BLaER1 treated with 17β-estradiol and CSF1 and Interleukin-3, amounts not matched to agents 10 nM and 100 nM (cell line): Measurements from ENCODE around the gene MB.

Source experiments
- H3K27ac ChIP-seq, 11 experiments: shearing (Covaris generic); formaldehyde crosslinking; 2 replicates each; pipeline ENCODE4 v1.8.1; 2022
- H3K27me3 ChIP-seq, 11 experiments: shearing (Covaris generic); formaldehyde crosslinking; 2 replicates each; pipeline ENCODE4 v1.8.1; 2022
- H3K36me3 ChIP-seq, 11 experiments: shearing (Covaris generic); formaldehyde crosslinking; 2 replicates each; pipeline ENCODE4 v1.8.1; 2022
- H3K4me1 ChIP-seq, 10 experiments: shearing (Covaris generic); formaldehyde crosslinking; 2 replicates each; pipeline ENCODE4 v1.8.1; 2022
- H3K4me2 ChIP-seq, 11 experiments: shearing (Covaris generic); formaldehyde crosslinking; 2 replicates each; pipeline ENCODE4 v1.8.1; 2022
- H3K4me3 ChIP-seq, 10 experiments: shearing (Covaris generic); formaldehyde crosslinking; 2 replicates each; pipeline ENCODE4 v1.8.1; 2022
- H3K9ac ChIP-seq, 11 experiments: shearing (Covaris generic); formaldehyde crosslinking; 2 replicates each; pipeline ENCODE4 v1.8.1; 2022
- H3K9me3 ChIP-seq, 11 experiments: shearing (Covaris generic); formaldehyde crosslinking; replicated peaks in 1 of 11; 2 replicates each; pipeline ENCODE4 v1.8.1; 2022
- H4K20me1 ChIP-seq, 11 experiments: shearing (Covaris generic); formaldehyde crosslinking; 2 replicates each; pipeline ENCODE4 v1.8.1; 2022
- Cebpa-rat ChIP-seq, 11 experiments: shearing (Covaris generic); IDR thresholded peaks; 2 replicates each; pipeline ENCODE4 v1.8.1; 2022

The MB gene

GRCh38 chr22:35575116-35575748 lies 41.9 kb downstream of the MB start:
- no peak overlapping the region for H3K9ac ChIP-seq
- no peaks in the 10 kb centered on the region for H3K27me3 ChIP-seq
- H3K4me3 ChIP-seq: no peak overlapping the region
- H4K20me1 ChIP-seq: no peaks in the 10 kb centered on the region; a peak in 1 of 22 replicates
- no peak for TF ChIP-seq Cebpa-rat (IDR thresholded peaks at IDR 0.05)
- H3K4me2 ChIP-seq: peak overlapping the region in 9 of 11 experiments; percentile 2 to 66 (median 43); a peak in 15 of 22 replicates
- H3K9me3 ChIP-seq: no peaks in the 10 kb centered on the region
- H3K27ac ChIP-seq: peak overlapping the region in 2 of 11 experiments; percentile 7 to 16; a peak in 2 of 22 replicates
- H3K4me1 ChIP-seq: peaks cover 0 to 33% (median 22%) of the 10 kb centered on the region in 10 experiments; a peak in 14 of 20 replicates
- no peaks in the 10 kb centered on the region for H3K36me3 ChIP-seq

GRCh38 chr22:35572556-35572955 lies 44.6 kb downstream of the MB start:
- Histone ChIP-seq H4K20me1 (no peaks in the 10 kb centered on the region; a peak in 2 of 22 replicates), H3K27ac (no peak overlapping the region), H3K36me3 (no peaks in the 10 kb centered on the region), H3K9ac (no peak overlapping the region), H3K9me3 (no peaks in the 10 kb centered on the region), H3K4me2 (no peak overlapping the region), H3K4me3 (no peak overlapping the region), H3K4me1 (peaks cover 0 to 27% (median 18%) of the 10 kb centered on the region in 10 experiments; a peak in 13 of 20 replicates), H3K27me3 (no peaks in the 10 kb centered on the region)
- TF ChIP-seq Cebpa-rat (IDR thresholded peaks at IDR 0.05): no peak

GRCh38 chr22:35570686-35571194 lies 46.4 kb downstream of the MB start:
- TF ChIP-seq Cebpa-rat (IDR thresholded peaks at IDR 0.05): no peak
- Histone ChIP-seq H3K4me3 (no peak overlapping the region), H3K9ac (no peak overlapping the region), H3K4me2 (no peak overlapping the region), H3K4me1 (peaks cover 0 to 42% (median 29%) of the 10 kb centered on the region in 10 experiments; a peak in 16 of 20 replicates), H3K9me3 (no peaks in the 10 kb centered on the region), H3K27ac (no peak overlapping the region), H3K27me3 (0 out of 22 replicates have a peak, but pooled peaks cover 0 to under 1% (median 0%) of the 10 kb centered on the region in 11 experiments), H3K36me3 (no peaks in the 10 kb centered on the region), H4K20me1 (no peaks in the 10 kb centered on the region; a peak in 2 of 22 replicates)

- H3K4me3 ChIP-seq: no peak overlapping the region
- no peak for TF ChIP-seq Cebpa-rat (IDR thresholded peaks at IDR 0.05)
- no peaks in the 10 kb centered on the region for H3K36me3 ChIP-seq
- no peak overlapping the region for H3K27ac ChIP-seq
- no peaks in the 10 kb centered on the region; a peak in 2 of 22 replicates for H4K20me1 ChIP-seq
- no peak overlapping the region for H3K4me2 ChIP-seq
- H3K9ac ChIP-seq: no peak overlapping the region
- H3K9me3 ChIP-seq: no peaks in the 10 kb centered on the region
- 0 out of 22 replicates have a peak, but pooled peaks cover 0 to 3% (median 0%) of the 10 kb centered on the region in 11 experiments for H3K27me3 ChIP-seq
- H3K4me1 ChIP-seq: peaks cover 0 to 42% (median 29%) of the 10 kb centered on the region in 10 experiments; a peak in 16 of 20 replicates
Measured at GRCh38 chr22:35569916-35570315, 47.2 kb downstream of the MB start.

- Histone ChIP-seq H3K36me3 (no peaks in the 10 kb centered on the region), H3K9me3 (no peaks in the 10 kb centered on the region), H3K4me1 (peaks cover 0 to 36% (median 23%) of the 10 kb centered on the region in 10 experiments; a peak in 16 of 20 replicates), H4K20me1 (no peaks in the 10 kb centered on the region; a peak in 2 of 22 replicates), H3K4me3 (no peak overlapping the region), H3K9ac (no peak overlapping the region; a peak in 1 of 22 replicates), H3K27ac (no peak overlapping the region), H3K4me2 (no peak overlapping the region), H3K27me3 (0 out of 22 replicates have a peak, but pooled peaks cover 0 to 3% (median 0%) of the 10 kb centered on the region in 11 experiments)
- TF ChIP-seq Cebpa-rat (IDR thresholded peaks at IDR 0.05): no peak
Measured at GRCh38 chr22:35568751-35569739, 48.1 kb downstream of the MB start.

GRCh38 chr22:35567351-35568141 lies 49.6 kb downstream of the MB start:
- Histone ChIP-seq H3K9me3 (no peaks in the 10 kb centered on the region), H3K4me2 (peak overlapping the region in 6 of 11 experiments; percentile 21 to 60 (median 29); a peak in 9 of 22 replicates), H3K4me3 (no peak overlapping the region), H3K27ac (no peak overlapping the region), H4K20me1 (no peaks in the 10 kb centered on the region; a peak in 2 of 22 replicates), H3K36me3 (no peaks in the 10 kb centered on the region), H3K9ac (no peak overlapping the region), H3K27me3 (0 out of 22 replicates have a peak, but pooled peaks cover 0 to 3% (median 0%) of the 10 kb centered on the region in 11 experiments), H3K4me1 (peaks cover 12 to 46% (median 32%) of the 10 kb centered on the region in 10 experiments)
- TF ChIP-seq Cebpa-rat (IDR thresholded peaks at IDR 0.05): no peak

GRCh38 chr22:35564975-35565867 lies 51.9 kb downstream of the MB start:
- Histone ChIP-seq H4K20me1 (peaks cover 0 to 10% (median 0%) of the 10 kb centered on the region in 11 experiments; a peak in 2 of 22 replicates), H3K9ac (no peak overlapping the region), H3K4me2 (peak overlapping the region in 9 of 11 experiments; percentile 18 to 77 (median 51); a peak in 18 of 22 replicates), H3K4me3 (no peak overlapping the region), H3K9me3 (no peaks in the 10 kb centered on the region), H3K27me3 (0 out of 22 replicates have a peak, but pooled peaks cover 0 to 3% (median 0%) of the 10 kb centered on the region in 11 experiments), H3K36me3 (no peaks in the 10 kb centered on the region), H3K4me1 (peaks cover 23 to 60% (median 45%) of the 10 kb centered on the region in 10 experiments), H3K27ac (no peak overlapping the region)
- no peak for TF ChIP-seq Cebpa-rat (IDR thresholded peaks at IDR 0.05)
